GM10266 (cell line): ENCODE results near the gene CRB1.

Source experiments
- DNase-seq: peaks from one replicate; pipeline ENCODE4 v3.0.0; 2012; ENCODE audit errors: extremely low spot score
- TF ChIP-seq, protein P1 (sequence below): IDR thresholded peaks from 2 replicates; pipeline ENCODE4 v1.5.1; 2012; ENCODE audit warnings: mild to moderate bottlenecking, low read depth; ENCODE audit not compliant: control insufficient read depth, insufficient read depth; ENCODE audit errors: missing control alignments

The CRB1 gene

DNA sequence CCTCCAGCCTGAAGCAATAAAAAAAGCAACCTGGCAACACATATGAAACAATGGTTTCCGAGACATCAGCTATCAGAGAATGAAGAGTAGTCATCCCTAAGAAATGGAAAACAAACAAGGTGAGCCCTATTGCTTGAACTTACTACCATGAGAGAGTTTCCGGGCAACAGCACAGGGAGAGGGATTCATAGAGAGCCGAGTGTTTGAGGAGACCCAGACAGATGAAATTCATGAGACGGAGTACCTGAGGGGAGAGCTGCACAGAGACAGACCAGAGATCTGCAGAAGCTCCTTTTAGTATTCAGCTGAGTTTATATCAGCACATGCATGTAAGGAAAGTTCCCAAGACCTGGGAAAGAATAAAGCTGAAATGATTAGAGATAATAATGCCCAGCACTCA lies 19.8 kb downstream of the CRB1 start:
- DNase-seq = no peak
- TF ChIP-seq, protein P1, sequence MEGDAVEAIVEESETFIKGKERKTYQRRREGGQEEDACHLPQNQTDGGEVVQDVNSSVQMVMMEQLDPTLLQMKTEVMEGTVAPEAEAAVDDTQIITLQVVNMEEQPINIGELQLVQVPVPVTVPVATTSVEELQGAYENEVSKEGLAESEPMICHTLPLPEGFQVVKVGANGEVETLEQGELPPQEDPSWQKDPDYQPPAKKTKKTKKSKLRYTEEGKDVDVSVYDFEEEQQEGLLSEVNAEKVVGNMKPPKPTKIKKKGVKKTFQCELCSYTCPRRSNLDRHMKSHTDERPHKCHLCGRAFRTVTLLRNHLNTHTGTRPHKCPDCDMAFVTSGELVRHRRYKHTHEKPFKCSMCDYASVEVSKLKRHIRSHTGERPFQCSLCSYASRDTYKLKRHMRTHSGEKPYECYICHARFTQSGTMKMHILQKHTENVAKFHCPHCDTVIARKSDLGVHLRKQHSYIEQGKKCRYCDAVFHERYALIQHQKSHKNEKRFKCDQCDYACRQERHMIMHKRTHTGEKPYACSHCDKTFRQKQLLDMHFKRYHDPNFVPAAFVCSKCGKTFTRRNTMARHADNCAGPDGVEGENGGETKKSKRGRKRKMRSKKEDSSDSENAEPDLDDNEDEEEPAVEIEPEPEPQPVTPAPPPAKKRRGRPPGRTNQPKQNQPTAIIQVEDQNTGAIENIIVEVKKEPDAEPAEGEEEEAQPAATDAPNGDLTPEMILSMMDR = no peak

DNA sequence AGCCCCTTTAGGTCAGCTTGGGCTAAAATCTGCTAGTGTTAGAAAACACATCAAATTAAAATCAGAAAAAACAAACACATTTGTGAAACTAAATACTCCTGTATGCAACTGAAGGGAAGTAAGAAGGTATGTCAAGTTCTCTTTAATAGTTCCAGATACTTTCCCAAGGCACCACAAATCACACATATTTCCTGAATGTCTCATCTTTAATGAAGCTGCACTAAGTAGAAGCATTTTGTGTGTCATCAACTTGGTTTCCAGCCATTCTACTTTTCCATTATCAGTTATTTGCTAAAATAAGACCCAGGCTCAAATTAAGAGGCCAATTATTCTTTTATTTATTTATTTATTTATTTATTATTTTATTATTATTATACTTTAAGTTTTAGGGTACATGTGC lies 34.7 kb downstream of the CRB1 start:
- TF ChIP-seq, protein P1 = no peak
- no peak for DNase-seq

DNA sequence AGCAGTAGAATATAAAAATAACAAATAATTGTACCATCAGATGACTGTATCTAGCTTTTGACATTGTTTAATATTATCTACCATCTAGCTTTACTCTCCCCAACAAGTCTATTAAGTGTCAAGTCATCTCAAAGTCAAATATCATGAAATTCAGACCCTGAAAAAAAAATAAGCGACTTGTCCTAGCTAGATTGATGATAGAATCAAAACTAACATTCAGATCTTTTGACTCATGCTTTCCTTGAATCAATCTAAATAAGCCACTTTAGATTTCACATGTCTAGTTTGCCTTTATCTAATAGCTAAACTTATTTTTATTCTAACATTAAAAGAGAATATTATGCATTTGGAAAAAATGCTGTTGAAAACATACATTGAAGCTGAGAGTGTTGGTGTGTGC lies 35.4 kb downstream of the CRB1 start:
- DNase-seq = no peak
- TF ChIP-seq, protein P1 = no peak

DNA sequence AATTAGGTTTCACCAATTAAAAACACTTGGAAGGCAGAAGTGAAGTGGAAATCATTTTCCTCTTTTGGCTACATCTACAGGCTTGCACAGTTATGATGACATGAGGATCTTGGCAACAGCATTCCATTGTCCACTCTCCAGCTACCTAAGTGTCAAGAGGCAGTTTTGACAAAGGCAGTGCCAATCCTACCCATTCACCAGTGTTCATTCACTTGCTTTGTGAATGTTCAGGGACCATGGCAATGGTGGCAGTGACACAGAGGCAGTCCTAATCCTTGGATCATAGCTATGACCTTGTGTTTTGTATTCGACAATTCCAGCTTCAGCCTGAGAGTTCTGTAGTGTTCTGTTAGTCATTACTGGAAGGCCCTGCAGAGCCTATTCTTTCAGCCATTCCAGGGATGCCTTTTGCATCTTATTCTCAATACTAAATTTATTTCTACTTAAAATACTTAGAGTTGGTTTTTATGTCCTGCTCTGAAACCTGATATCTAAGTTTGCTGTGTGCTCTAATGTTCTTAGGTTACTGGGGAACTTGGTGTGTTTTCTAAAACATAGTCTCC lies 36.7 kb downstream of the CRB1 start:
- no peak for DNase-seq
- TF ChIP-seq, protein P1 = no peak

DNA sequence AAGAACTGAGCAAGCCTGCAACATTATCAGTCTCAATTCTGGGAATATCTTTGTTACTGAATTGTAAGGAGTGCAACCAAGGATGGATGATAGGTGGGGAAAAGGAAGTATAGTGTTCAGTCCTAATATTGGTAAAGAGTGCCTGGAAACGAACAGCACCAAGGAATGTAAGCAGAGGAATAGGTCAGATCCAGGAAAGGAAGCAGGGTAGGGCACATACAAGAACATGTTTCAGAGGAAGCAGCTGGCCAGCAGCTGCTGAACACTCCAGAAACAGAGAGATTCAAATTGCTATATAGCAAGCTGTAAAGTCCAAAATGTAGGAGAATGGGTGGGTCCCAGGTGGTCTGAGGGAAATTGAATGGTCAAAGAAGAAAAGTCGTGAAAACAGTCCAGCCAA lies 37.9 kb downstream of the CRB1 start:
- TF ChIP-seq, protein P1 = no peak
- no peak for DNase-seq

DNA sequence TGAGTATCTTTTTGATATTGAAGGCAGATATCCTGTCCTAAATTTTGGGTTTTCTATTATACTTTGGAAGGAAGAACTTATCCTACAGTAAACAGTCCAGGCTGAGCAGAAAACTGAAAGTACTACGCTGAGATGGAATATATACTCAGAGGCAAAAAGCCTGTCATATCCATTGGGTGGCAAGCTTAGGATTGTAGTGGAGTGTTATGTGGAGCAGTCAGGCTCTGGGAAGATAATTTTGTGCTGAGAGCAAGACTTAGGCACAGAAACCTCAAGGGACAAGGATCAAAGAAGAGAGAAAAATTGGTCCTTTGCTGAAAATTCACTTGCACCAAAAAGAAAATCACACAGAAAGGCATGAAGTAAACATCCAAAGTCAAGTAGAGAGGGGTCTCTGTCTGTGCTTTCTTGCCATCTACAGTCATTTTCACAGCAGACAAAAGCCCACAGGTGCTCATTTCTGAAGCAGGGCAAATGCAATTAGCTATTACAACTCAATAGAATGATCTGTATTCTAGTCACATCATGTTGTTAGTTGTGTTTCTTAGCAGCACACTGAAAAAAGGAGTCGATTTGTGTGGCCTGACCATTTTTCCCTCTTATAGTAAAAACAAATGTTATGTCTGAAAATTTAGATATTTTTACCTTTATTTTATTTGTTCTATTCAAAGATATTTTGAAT lies 38.5 kb downstream of the CRB1 start:
- no peak for DNase-seq
- TF ChIP-seq, protein P1 = no peak

DNA sequence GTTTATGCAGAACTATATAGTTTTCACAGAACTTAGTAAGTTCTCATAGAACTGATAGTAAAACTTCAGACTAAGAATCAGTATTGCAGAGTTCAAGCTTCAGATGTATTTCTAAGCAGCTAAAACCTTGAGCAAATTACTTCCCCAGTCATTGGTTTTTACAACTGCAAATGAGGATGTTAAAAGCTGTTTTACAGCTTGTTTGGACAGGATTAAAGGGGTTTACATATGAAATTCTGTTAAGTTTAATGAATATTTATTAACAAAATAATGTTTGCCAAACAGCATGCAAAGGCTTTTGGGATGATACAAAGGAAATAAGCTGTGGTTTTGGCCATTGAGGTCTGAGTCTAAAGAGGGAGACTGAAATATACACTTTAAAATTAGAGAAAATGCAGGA lies 39.1 kb downstream of the CRB1 start:
- TF ChIP-seq, protein P1 = no peak
- no peak for DNase-seq
